Epithelial cell of esophagus (primary cell): ENCODE data around the gene F10.
"Not testable (repeated sequence)": the region's sequence is repeated elsewhere in the genome, so short reads cannot be mapped to it uniquely, and the experiment has no call there.

Source experiments
- DNase-seq: peaks from one replicate; pipeline ENCODE4 v3.0.0; 2010; ENCODE audit warnings: low read depth
- H3K4me3 ChIP-seq: 2 replicates; pipeline ENCODE4 v1.5.1; 2011; ENCODE audit warnings: mild to moderate bottlenecking, low read length, control low read depth
- TF ChIP-seq, protein P1 (sequence below): IDR thresholded peaks from 2 replicates; pipeline ENCODE4 v1.5.1; 2011; ENCODE audit warnings: low read depth, mild to moderate bottlenecking, low read length, control low read depth, inconsistent platforms; ENCODE audit not compliant: insufficient read depth; ENCODE audit errors: missing control alignments

The F10 gene

GRCh38 chr13:113159701-113160100 is 37.1 kb downstream of the F10 start:
- TF ChIP-seq, protein P1, sequence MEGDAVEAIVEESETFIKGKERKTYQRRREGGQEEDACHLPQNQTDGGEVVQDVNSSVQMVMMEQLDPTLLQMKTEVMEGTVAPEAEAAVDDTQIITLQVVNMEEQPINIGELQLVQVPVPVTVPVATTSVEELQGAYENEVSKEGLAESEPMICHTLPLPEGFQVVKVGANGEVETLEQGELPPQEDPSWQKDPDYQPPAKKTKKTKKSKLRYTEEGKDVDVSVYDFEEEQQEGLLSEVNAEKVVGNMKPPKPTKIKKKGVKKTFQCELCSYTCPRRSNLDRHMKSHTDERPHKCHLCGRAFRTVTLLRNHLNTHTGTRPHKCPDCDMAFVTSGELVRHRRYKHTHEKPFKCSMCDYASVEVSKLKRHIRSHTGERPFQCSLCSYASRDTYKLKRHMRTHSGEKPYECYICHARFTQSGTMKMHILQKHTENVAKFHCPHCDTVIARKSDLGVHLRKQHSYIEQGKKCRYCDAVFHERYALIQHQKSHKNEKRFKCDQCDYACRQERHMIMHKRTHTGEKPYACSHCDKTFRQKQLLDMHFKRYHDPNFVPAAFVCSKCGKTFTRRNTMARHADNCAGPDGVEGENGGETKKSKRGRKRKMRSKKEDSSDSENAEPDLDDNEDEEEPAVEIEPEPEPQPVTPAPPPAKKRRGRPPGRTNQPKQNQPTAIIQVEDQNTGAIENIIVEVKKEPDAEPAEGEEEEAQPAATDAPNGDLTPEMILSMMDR: no peak
- no peak overlapping the region for H3K4me3 ChIP-seq
- DNase-seq: no peak

GRCh38 chr13:113160983-113161382 is 38.4 kb downstream of the F10 start:
- DNase-seq: no peak
- TF ChIP-seq, protein P1: no peak
- no peak overlapping the region for H3K4me3 ChIP-seq

DNA sequence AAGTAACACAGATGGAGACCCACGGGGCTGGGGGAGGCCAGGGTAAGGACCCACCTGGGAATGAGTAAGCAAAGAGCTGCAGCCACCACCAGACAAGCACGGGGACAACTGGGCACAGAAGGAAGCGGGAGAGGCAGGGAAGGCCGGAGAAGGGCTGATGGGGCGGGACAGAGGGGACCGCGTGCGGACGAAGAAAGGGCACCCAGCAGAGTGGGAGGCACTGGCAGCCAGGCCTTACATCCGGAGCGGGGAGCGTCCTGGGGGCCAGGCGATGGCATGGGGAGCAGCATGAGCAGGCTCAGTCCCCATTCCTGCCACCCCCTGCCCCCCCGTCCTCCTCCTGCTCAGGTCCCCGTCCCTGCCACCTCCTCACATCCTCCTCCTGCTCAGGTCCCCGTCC is 38.8 kb downstream of the F10 start:
- no peak for DNase-seq
- TF ChIP-seq, protein P1: no peak
- no peak overlapping the region for H3K4me3 ChIP-seq

DNA sequence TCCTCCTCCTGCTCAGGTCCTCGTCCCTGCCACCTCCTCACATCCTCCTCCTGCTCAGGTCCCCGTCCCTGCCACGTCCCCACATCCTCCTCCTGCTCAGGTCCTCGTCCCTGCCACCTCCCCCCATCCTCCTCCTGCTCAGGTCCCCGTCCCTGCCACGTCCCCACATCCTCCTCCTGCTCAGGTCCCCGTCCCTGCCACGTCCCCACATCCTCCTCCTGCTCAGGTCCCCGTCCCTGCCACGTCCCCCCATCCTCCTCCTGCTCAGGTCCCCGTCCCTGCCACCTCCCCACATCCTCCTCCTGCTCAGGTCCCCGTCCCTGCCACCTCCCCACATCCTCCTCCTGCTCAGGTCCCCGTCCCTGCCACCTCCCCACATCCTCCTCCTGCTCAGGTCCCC is 39.4 kb downstream of the F10 start:
- H3K4me3 ChIP-seq, DNase-seq: not testable (repeated sequence)

- H3K4me3 ChIP-seq: no peak overlapping the region
- TF ChIP-seq, protein P1: no peak
- no peak for DNase-seq
These were observed 40.4 kb downstream of the F10 start for GRCh38 chr13:113162783-113163685.

DNA sequence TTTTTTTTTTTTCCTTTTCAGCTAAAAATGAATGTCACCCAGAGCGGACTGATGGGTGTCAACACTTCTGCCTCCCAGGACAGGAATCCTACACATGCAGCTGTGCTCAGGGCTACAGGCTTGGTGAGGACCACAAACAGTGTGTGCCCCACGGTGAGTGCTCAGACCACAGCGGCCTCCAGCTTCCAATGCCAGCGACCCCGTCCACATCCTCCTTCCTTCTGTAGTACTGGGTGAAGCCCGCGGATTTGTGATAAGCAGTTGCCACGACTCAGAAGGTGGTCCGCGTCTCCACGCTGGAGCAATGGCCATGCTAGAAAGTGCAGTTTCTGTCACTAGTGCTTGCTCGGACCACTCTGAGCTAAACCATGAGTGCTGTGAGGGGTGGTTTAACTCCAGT is 41.9 kb downstream of the F10 start:
- no peak overlapping the region for H3K4me3 ChIP-seq
- DNase-seq: no peak
- TF ChIP-seq, protein P1: no peak

- TF ChIP-seq, protein P1: no peak
- H3K4me3 ChIP-seq: no peak overlapping the region
- DNase-seq: no peak
These were observed 43.7 kb downstream of the F10 start for GRCh38 chr13:113166266-113166665.
